VCaP (cell line): ENCODE data around the gene NKX6-1.

Source experiments
- H3K27ac ChIP-seq: fragments of 450-650 bp; 2 replicates; pipeline ENCODE4 v1.5.1; 2017
- CTCF ChIP-seq: fragments of 450-650 bp; conservative IDR thresholded peaks from 2 replicates; pipeline ENCODE4 v1.5.1; 2017; ENCODE audit warnings: mild to moderate bottlenecking, moderate library complexity

NKX6-1 gene

GRCh38 chr4:84529169-84529751 is 30.2 kb upstream of the NKX6-1 start:
- H3K27ac ChIP-seq = no peak overlapping the region
- TF ChIP-seq CTCF = peak; percentile 83

- no peak overlapping the region for H3K27ac ChIP-seq
- no peak for TF ChIP-seq CTCF
Observed at GRCh38 chr4:84527391-84527790, 28.3 kb upstream of the NKX6-1 start.

- H3K27ac ChIP-seq = no peak overlapping the region
- TF ChIP-seq CTCF = no peak
Observed at GRCh38 chr4:84515075-84515474, 16.0 kb upstream of the NKX6-1 start.

- no peak overlapping the region for H3K27ac ChIP-seq
- TF ChIP-seq CTCF = no peak
Observed at GRCh38 chr4:84512277-84512676, 13.2 kb upstream of the NKX6-1 start.

- TF ChIP-seq CTCF = no peak
- H3K27ac ChIP-seq = no peak overlapping the region
Observed at GRCh38 chr4:84511703-84512102, 12.6 kb upstream of the NKX6-1 start.

- H3K27ac ChIP-seq = no peak overlapping the region
- no peak for TF ChIP-seq CTCF
Observed at GRCh38 chr4:84507941-84508340, 8.8 kb upstream of the NKX6-1 start.

GRCh38 chr4:84504821-84505220 is 5.7 kb upstream of the NKX6-1 start:
- no peak for TF ChIP-seq CTCF

More at GRCh38 chr4:84504821-84505220, 5.7 kb upstream of the NKX6-1 start:
- H3K27ac ChIP-seq = no peak overlapping the region
